Measurements from ENCODE around the gene CLK2.

GRCh38 chr1:155253797-155254196, 19.5 kb downstream of the CLK2 start:
- no peak for TF ChIP-seq POLR2A (IDR thresholded peaks at IDR 0.05; ENCODE audit: low read depth)
- no peak for TF ChIP-seq CTCF (IDR thresholded peaks at IDR 0.05)

Measured in esophagus muscularis mucosa (tissue), 3 donors.